Measurements from ENCODE around the gene CPED1. TPM values are rescaled to one million over a fixed set of nuclear protein-coding genes. Genes with fewer than 3 reads are reported as not detected.
"Not testable (repeated sequence)": the region's sequence is repeated elsewhere in the genome, so short reads cannot be mapped to it uniquely, and the experiment has no call there.

The CPED1 gene
- total RNA-seq, 1 donor from 2014 or later = 34.6 TPM

- DNase-seq (ENCODE audit: low spot score) (no peak), ATAC-seq (no peak)
Observed at GRCh38 chr7:120979765-120980499, 8.6 kb upstream of the CPED1 start.

GRCh38 chr7:120981117-120981516 lies 7.4 kb upstream of the CPED1 start:
- DNase-seq (ENCODE audit: low spot score) (no peak), ATAC-seq (no peak)

GRCh38 chr7:120981888-120982615 lies 6.5 kb upstream of the CPED1 start:
- ATAC-seq = no peak
- DNase-seq (ENCODE audit: low spot score) = no peak

- ATAC-seq; DNase-seq (ENCODE audit: low spot score): not testable (repeated sequence)
Observed at GRCh38 chr7:120983592-120983991, 4.9 kb upstream of the CPED1 start.

- DNase-seq (ENCODE audit: low spot score) = no peak
Observed at GRCh38 chr7:120984406-120984805, 4.1 kb upstream of the CPED1 start.

GRCh38 chr7:120985130-120985758 lies 3.3 kb upstream of the CPED1 start:
- ATAC-seq (no peak), DNase-seq (ENCODE audit: low spot score) (no peak)

More at GRCh38 chr7:120984406-120984805, 4.1 kb upstream of the CPED1 start:
- no peak for ATAC-seq

GRCh38 chr7:120985839-120986238 lies 2.7 kb upstream of the CPED1 start:
- DNase-seq (ENCODE audit: low spot score) (no peak), ATAC-seq (no peak)

GRCh38 chr7:120986650-120987049 lies 1.9 kb upstream of the CPED1 start:
- ATAC-seq = no peak

GRCh38 chr7:120987280-120987679 lies 1.2 kb upstream of the CPED1 start:
- no peak for DNase-seq (ENCODE audit: low spot score)

More at GRCh38 chr7:120986650-120987049, 1.9 kb upstream of the CPED1 start:
- DNase-seq (ENCODE audit: low spot score) = no peak

GRCh38 chr7:120987683-120988590 lies 574 bp upstream of the CPED1 start:
- DNase-seq (ENCODE audit: low spot score) (peak; percentile 92), ATAC-seq (peak; percentile 79)

More at GRCh38 chr7:120987280-120987679, 1.2 kb upstream of the CPED1 start:
- ATAC-seq = no peak

- ATAC-seq (peak; percentile 20), DNase-seq (ENCODE audit: low spot score) (peak; percentile 58)
Observed at GRCh38 chr7:120989257-120990220, 1.0 kb downstream of the CPED1 start.

- ATAC-seq (peak; percentile 20), DNase-seq (ENCODE audit: low spot score) (no peak)
Observed at GRCh38 chr7:120990468-120991118, 2.1 kb downstream of the CPED1 start.

GRCh38 chr7:120991161-120991560 lies 2.6 kb downstream of the CPED1 start:
- DNase-seq (ENCODE audit: low spot score) (no peak), ATAC-seq (no peak)

GRCh38 chr7:120991581-120991980 lies 3.1 kb downstream of the CPED1 start:
- no peak for ATAC-seq

GRCh38 chr7:120992272-120992964 lies 3.9 kb downstream of the CPED1 start:
- DNase-seq (ENCODE audit: low spot score) (no peak), ATAC-seq (no peak)

More at GRCh38 chr7:120991581-120991980, 3.1 kb downstream of the CPED1 start:
- DNase-seq (ENCODE audit: low spot score) = no peak

GRCh38 chr7:120992965-120993494 lies 4.5 kb downstream of the CPED1 start:
- DNase-seq (ENCODE audit: low spot score) = no peak
- ATAC-seq = no peak

GRCh38 chr7:120993553-120994191 lies 5.2 kb downstream of the CPED1 start:
- no peak for ATAC-seq

More at GRCh38 chr7:120993553-120994191, 5.2 kb downstream of the CPED1 start:
- DNase-seq (ENCODE audit: low spot score) = no peak

Measured in left lobe of liver (tissue), 2 donors.